HAP-1 (cell line): ENCODE data around the gene SLC26A3.

Experiments
- DNase-seq, 2 experiments: peaks; one replicate each; pipeline ENCODE4 v3.0.0-alpha.2; 2016 to 2020; ENCODE audit warnings: low spot score in 2 of 2
- H3K27me3 ChIP-seq: fragments of 250-450 bp; sonication (Bioruptor Pico); 2 replicates; pipeline ENCODE4 v1.5.1; 2020; ENCODE audit warnings: low read depth, mild to moderate bottlenecking, moderate library complexity
- H3K36me3 ChIP-seq: fragments of 250-450 bp; sonication (Bioruptor Pico); replicated peaks from 2 replicates; pipeline ENCODE4 v1.5.1; 2020; ENCODE audit warnings: mild to moderate bottlenecking
- H3K4me1 ChIP-seq: fragments of 250-450 bp; sonication (Bioruptor Pico); 2 replicates; pipeline ENCODE4 v1.5.1; 2020; ENCODE audit warnings: mild to moderate bottlenecking
- H3K4me3 ChIP-seq: fragments of 250-450 bp; sonication (Bioruptor Pico); 2 replicates; pipeline ENCODE4 v1.5.1; 2020; ENCODE audit warnings: mild to moderate bottlenecking, moderate library complexity
- H3K9me3 ChIP-seq: fragments of 250-450 bp; sonication (Bioruptor Pico); 2 replicates; pipeline ENCODE4 v1.5.1; 2020; ENCODE audit warnings: mild to moderate bottlenecking, moderate library complexity
- in situ Hi-C: fragments of 300-500 bp; cut with MboI; formaldehyde crosslinking; loops from 3 replicates; pipeline ENCODE4 v1.14.3; 2020; ENCODE audit warnings: low sequenced_read_pairs, inconsistent platforms, mixed read lengths

SLC26A3 gene

GRCh38 chr7:107767391-107767790, 35.6 kb downstream of the SLC26A3 start:
- in situ Hi-C loops, result no loop called here
- no peak for DNase-seq
- Histone ChIP-seq H3K9me3 (no peaks in the 10 kb centered on the region), H3K27me3 (no peaks in the 10 kb centered on the region; the same call in 1 of the 2 replicates), H3K36me3 (no peaks in the 10 kb centered on the region), H3K4me1 (peaks cover 3% of the 10 kb centered on the region; the same call in 1 of the 2 replicates), H3K4me3 (no peak overlapping the region)

- no peaks in the 10 kb centered on the region for H3K4me1 ChIP-seq
- in situ Hi-C loops, result no loop called here
- no peak overlapping the region for H3K4me3 ChIP-seq
- no peaks in the 10 kb centered on the region for H3K9me3 ChIP-seq
- peaks cover 46% of the 10 kb centered on the region for H3K36me3 ChIP-seq
- H3K27me3 ChIP-seq, result 0 out of 2 replicates have a peak, but pooled peaks cover 3% of the 10 kb centered on the region
- DNase-seq, result no peak
These were observed 44.4 kb downstream of the SLC26A3 start for GRCh38 chr7:107758667-107759066.

- H3K4me3 ChIP-seq, result no peak overlapping the region
- DNase-seq, result no peak
- H3K27me3 ChIP-seq, result 0 out of 2 replicates have a peak, but pooled peaks cover 3% of the 10 kb centered on the region
- no peaks in the 10 kb centered on the region for H3K9me3 ChIP-seq
- H3K4me1 ChIP-seq, result no peaks in the 10 kb centered on the region
- H3K36me3 ChIP-seq, result peaks cover 73% of the 10 kb centered on the region
- in situ Hi-C loops, result no loop called here
These were observed 48.4 kb downstream of the SLC26A3 start for GRCh38 chr7:107754642-107755041.

- no peak overlapping the region for H3K4me3 ChIP-seq
- 0 out of 2 replicates have a peak, but pooled peaks cover 3% of the 10 kb centered on the region for H3K27me3 ChIP-seq
- in situ Hi-C loops, result no loop called here
- no peak for DNase-seq
- peaks cover 63% of the 10 kb centered on the region for H3K36me3 ChIP-seq
- peaks cover 9% of the 10 kb centered on the region for H3K4me1 ChIP-seq
- H3K9me3 ChIP-seq, result no peaks in the 10 kb centered on the region
These were observed 51.9 kb downstream of the SLC26A3 start for GRCh38 chr7:107751113-107751512.

GRCh38 chr7:107746006-107746405, 57.0 kb downstream of the SLC26A3 start:
- no peak for DNase-seq
- H3K4me3 ChIP-seq, result no peak overlapping the region
- H3K27me3 ChIP-seq, result no peaks in the 10 kb centered on the region
- peaks cover 27% of the 10 kb centered on the region for H3K36me3 ChIP-seq
- H3K9me3 ChIP-seq, result no peaks in the 10 kb centered on the region
- in situ Hi-C loops, result loop anchor here (10.0 to 25.0 kb wide), 3 partner anchors 129 to 559 kb away; partner anchors contain the start of gene LAMB4
- peaks cover 26% of the 10 kb centered on the region for H3K4me1 ChIP-seq

- DNase-seq, result no peak
- Histone ChIP-seq H3K4me1 (peaks cover 26% of the 10 kb centered on the region), H3K36me3 (peaks cover 14% of the 10 kb centered on the region), H3K4me3 (peak overlapping the region; percentile 78), H3K9me3 (no peaks in the 10 kb centered on the region), H3K27me3 (no peaks in the 10 kb centered on the region)
- in situ Hi-C loops, result loop anchor here (10.0 to 25.0 kb wide), 3 partner anchors 130 to 557 kb away; partner anchors contain the start of gene LAMB4
These were observed 58.7 kb downstream of the SLC26A3 start for GRCh38 chr7:107744345-107744750.

GRCh38 chr7:107743567-107744344, 59.3 kb downstream of the SLC26A3 start, which contains the start of gene CBLL1:
Gene CBLL1 (plus strand): TSS chr7:107744142. CDS start chr7:107744164, 22 bp downstream.
- H3K4me1 ChIP-seq, result peaks cover 26% of the 10 kb centered on the region
- in situ Hi-C loops, result loop anchor here (10.0 to 25.0 kb wide), 3 partner anchors 131 to 556 kb away; partner anchors contain the start of gene LAMB4
- H3K36me3 ChIP-seq, result peaks cover 9% of the 10 kb centered on the region
- H3K9me3 ChIP-seq, result no peaks in the 10 kb centered on the region
- peak within 1 kb of the TSS; percentile 78 for H3K4me3 ChIP-seq
- no peaks in the 10 kb centered on the region for H3K27me3 ChIP-seq
- peak; percentile 93 to 97 for DNase-seq

- peak in 1 of 2 experiments; percentile 69 for DNase-seq
- Histone ChIP-seq H3K9me3 (no peaks in the 10 kb centered on the region), H3K4me1 (peaks cover 26% of the 10 kb centered on the region)
These were observed 60.1 kb downstream of the SLC26A3 start for GRCh38 chr7:107742678-107743566.

GRCh38 chr7:107728276-107728675, 74.7 kb downstream of the SLC26A3 start:
- no peaks in the 10 kb centered on the region for H3K36me3 ChIP-seq
- no peaks in the 10 kb centered on the region for H3K9me3 ChIP-seq
- H3K4me3 ChIP-seq, result no peak overlapping the region
- H3K27me3 ChIP-seq, result peaks cover 10% of the 10 kb centered on the region; the same call in 1 of the 2 replicates
- H3K4me1 ChIP-seq, result no peaks in the 10 kb centered on the region
- in situ Hi-C loops, result loop anchor here (10.0 to 25.0 kb wide), 3 partner anchors 263 to 541 kb away; partner anchors contain the start of gene LAMB4
- no peak for DNase-seq

More at GRCh38 chr7:107742678-107743566, 60.1 kb downstream of the SLC26A3 start:
- Histone ChIP-seq H3K4me3 (peak overlapping the region; percentile 78), H3K36me3 (peaks cover 2% of the 10 kb centered on the region), H3K27me3 (no peaks in the 10 kb centered on the region)
- in situ Hi-C loops, result loop anchor here (10.0 to 25.0 kb wide), 3 partner anchors 132 to 556 kb away; partner anchors contain the start of gene LAMB4

GRCh38 chr7:107726356-107727130, 76.5 kb downstream of the SLC26A3 start:
- Histone ChIP-seq H3K4me1 (no peaks in the 10 kb centered on the region), H3K9me3 (no peaks in the 10 kb centered on the region), H3K36me3 (no peaks in the 10 kb centered on the region), H3K27me3 (peaks cover 10% of the 10 kb centered on the region; the same call in 1 of the 2 replicates), H3K4me3 (no peak overlapping the region)
- in situ Hi-C loops, result loop anchor here (10.0 to 25.0 kb wide), 3 partner anchors 262 to 539 kb away; partner anchors contain the start of gene LAMB4
- DNase-seq, result no peak

GRCh38 chr7:107725138-107725740, 77.8 kb downstream of the SLC26A3 start:
- H3K36me3 ChIP-seq, result no peaks in the 10 kb centered on the region
- H3K4me3 ChIP-seq, result no peak overlapping the region
- DNase-seq, result peak; percentile 52 to 63
- in situ Hi-C loops, result loop anchor here (10.0 to 25.0 kb wide), 3 partner anchors 260 to 538 kb away; partner anchors contain the start of gene LAMB4
- peaks cover 10% of the 10 kb centered on the region; the same call in 1 of the 2 replicates for H3K27me3 ChIP-seq
- no peaks in the 10 kb centered on the region for H3K9me3 ChIP-seq
- no peaks in the 10 kb centered on the region for H3K4me1 ChIP-seq

GRCh38 chr7:107723255-107723654, 79.8 kb downstream of the SLC26A3 start:
- in situ Hi-C loops, result loop anchor here (10.0 kb wide), 1 partner anchor 258 kb away; no protein-coding TSS in a partner anchor
- Histone ChIP-seq H3K27me3 (peaks cover 7% of the 10 kb centered on the region; the same call in 1 of the 2 replicates), H3K36me3 (no peaks in the 10 kb centered on the region), H3K9me3 (no peaks in the 10 kb centered on the region), H3K4me1 (no peaks in the 10 kb centered on the region; the same call in 1 of the 2 replicates), H3K4me3 (no peak overlapping the region)
- no peak for DNase-seq
